Activated naive CD4-positive, alpha-beta T cell treated with anti-CD3 and anti-CD28 coated beads for 36 hours (primary cell): ENCODE results near the gene RAC3. TPM values are rescaled to one million over a fixed set of nuclear protein-coding genes. Genes with fewer than 3 reads are reported as not detected.

ENCODE experiments used
- CTCF ChIA-PET: fragments of 350-600 bp; sonication (Branson Sonifier 250); formaldehyde crosslinking; loops from one replicate; lab custom pipeline; 2021; ENCODE audit warnings: antibody characterized with exemption; lab: Charles Lee
- DNase-seq: peaks from one replicate; pipeline ENCODE4 v3.0.0-alpha.2; 2020
- H3K27ac Mint-ChIP-seq: one replicate; pipeline ENCODE4 v1.8.0; 2021; ENCODE audit warnings: mild to moderate bottlenecking, mixed read lengths
- H3K27me3 Mint-ChIP-seq: one replicate; pipeline ENCODE4 v1.8.0; 2021; ENCODE audit warnings: low read depth, mixed read lengths
- H3K36me3 Mint-ChIP-seq: one replicate; pipeline ENCODE4 v1.8.0; 2021; ENCODE audit warnings: low read depth, mixed read lengths
- H3K4me1 Mint-ChIP-seq: one replicate; pipeline ENCODE4 v1.8.0; 2021; ENCODE audit warnings: low read depth, mixed read lengths
- H3K4me3 Mint-ChIP-seq: one replicate; pipeline ENCODE4 v1.8.0; 2021; ENCODE audit warnings: mild to moderate bottlenecking, moderate library complexity, mixed read lengths
- H3K9me3 Mint-ChIP-seq: one replicate; pipeline ENCODE4 v1.8.0; 2021; ENCODE audit warnings: mixed read lengths
- intact Hi-C: fragments of 100-400 bp; cut with micrococcal nuclease; formaldehyde crosslinking; loops from one replicate; pipeline ENCODE4 v1.15.1; 2023
- total RNA-seq, 2 experiments: library from RNA; stranded (reverse); gene quantifications; one replicate each; pipeline ENCODE4 v1.2.3, GENCODE V29; 2021

The RAC3 gene
- total RNA-seq, 2 experiments from 2014 or later: 4.5 to 4.8 TPM

DNA sequence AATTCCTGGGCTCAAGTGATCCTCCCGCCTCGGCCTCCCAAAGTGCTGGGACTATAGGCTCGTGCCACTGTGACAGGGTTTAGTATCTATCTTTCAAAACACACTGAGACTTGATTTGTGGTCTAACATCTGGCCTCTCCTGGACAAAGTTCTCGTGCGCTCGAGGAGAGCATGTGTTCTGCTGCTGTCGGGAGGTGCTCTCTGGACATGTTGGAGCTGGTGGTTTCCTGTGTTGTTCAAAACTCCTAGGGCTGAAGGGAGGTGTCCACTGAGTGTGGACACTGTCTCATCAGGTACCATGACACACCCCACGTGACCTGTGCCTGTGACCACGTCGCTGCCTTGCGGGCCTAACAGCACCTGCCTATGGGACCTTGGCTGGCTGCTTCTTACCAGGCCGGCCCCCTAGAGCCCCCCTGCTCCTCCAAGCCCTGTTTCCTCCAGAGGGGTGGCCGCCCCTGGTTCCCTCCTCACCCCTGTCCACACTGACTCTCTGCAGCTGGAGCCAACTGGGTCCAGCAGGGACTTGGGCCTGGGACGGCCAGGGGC lies 14.5 kb downstream of the RAC3 start:
- Mint-ChIP-seq H3K27ac (no peak overlapping the region), H3K36me3 (peaks cover 3% of the 10 kb centered on the region), H3K9me3 (no peaks in the 10 kb centered on the region), H3K4me1 (peaks cover 10% of the 10 kb centered on the region), H3K4me3 (no peak overlapping the region), H3K27me3 (no peaks in the 10 kb centered on the region)
- DNase-seq: no peak
- CTCF ChIA-PET: no interaction called here
- intact Hi-C loops: no loop called here

DNA sequence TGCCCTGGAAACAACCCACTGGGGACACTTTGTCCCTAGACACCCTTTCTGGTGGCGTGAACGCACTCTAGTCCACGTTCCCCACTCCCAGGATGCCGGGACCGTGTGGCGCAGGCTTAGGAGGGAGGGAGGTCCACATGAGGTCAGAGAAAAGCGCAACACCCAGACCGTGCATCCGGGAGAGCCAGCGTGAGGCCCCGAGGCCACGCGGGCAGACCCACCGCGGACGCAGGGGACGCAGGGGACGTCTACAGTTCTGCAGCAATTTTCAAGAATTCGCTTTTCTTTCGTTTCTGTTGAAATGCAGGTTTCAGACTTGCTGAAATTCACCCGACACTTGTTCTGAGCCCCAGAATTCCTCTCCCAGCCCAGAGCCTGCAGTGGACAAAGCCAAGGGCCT lies 15.4 kb downstream of the RAC3 start:
- Mint-ChIP-seq H3K27ac (no peak overlapping the region), H3K4me3 (no peak overlapping the region), H3K36me3 (peaks cover 3% of the 10 kb centered on the region), H3K4me1 (peaks cover 10% of the 10 kb centered on the region), H3K9me3 (no peaks in the 10 kb centered on the region), H3K27me3 (no peaks in the 10 kb centered on the region)
- no peak for DNase-seq
- CTCF ChIA-PET: no interaction called here
- intact Hi-C loops: no loop called here

DNA sequence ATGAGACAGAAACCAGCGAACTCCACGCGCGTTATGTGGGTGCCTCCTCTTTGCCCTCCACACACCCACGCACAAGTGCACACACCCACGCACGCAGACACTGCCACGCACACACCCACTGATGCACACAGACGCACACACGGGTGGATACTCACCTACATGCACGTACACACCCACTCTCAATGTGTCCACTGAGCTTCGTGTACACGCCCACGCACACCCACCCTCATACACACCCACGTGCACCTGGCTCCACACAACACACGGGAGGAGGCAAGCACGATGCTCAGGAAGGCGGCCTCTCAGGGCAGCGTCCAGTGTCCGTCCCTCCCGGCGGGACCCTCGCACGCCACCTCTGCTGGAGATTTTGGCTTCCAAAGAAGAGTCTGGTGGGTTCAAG lies 15.9 kb downstream of the RAC3 start:
- no peaks in the 10 kb centered on the region for H3K27me3 Mint-ChIP-seq
- CTCF ChIA-PET: no interaction called here
- no peak overlapping the region for H3K4me3 Mint-ChIP-seq
- intact Hi-C loops: no loop called here
- H3K9me3 Mint-ChIP-seq: no peaks in the 10 kb centered on the region
- H3K4me1 Mint-ChIP-seq: peaks cover 10% of the 10 kb centered on the region
- no peak for DNase-seq
- no peak overlapping the region for H3K27ac Mint-ChIP-seq
- peaks cover 3% of the 10 kb centered on the region for H3K36me3 Mint-ChIP-seq

- H3K27me3 Mint-ChIP-seq: no peaks in the 10 kb centered on the region
- H3K36me3 Mint-ChIP-seq: peaks cover 3% of the 10 kb centered on the region
- CTCF ChIA-PET: no interaction called here
- intact Hi-C loops: no loop called here
- H3K9me3 Mint-ChIP-seq: no peaks in the 10 kb centered on the region
- H3K4me1 Mint-ChIP-seq: peaks cover 14% of the 10 kb centered on the region
- no peak overlapping the region for H3K27ac Mint-ChIP-seq
- H3K4me3 Mint-ChIP-seq: no peak overlapping the region
- DNase-seq: no peak
Measured at GRCh38 chr17:82047914-82048570, 16.6 kb downstream of the RAC3 start.

GRCh38 chr17:82048571-82048971 lies 17.1 kb downstream of the RAC3 start:
- peaks cover 19% of the 10 kb centered on the region for H3K4me1 Mint-ChIP-seq
- DNase-seq: no peak
- H3K9me3 Mint-ChIP-seq: no peaks in the 10 kb centered on the region
- H3K27me3 Mint-ChIP-seq: no peaks in the 10 kb centered on the region
- H3K4me3 Mint-ChIP-seq: no peak overlapping the region
- H3K36me3 Mint-ChIP-seq: peaks cover 3% of the 10 kb centered on the region
- intact Hi-C loops: no loop called here
- CTCF ChIA-PET: no interaction called here
- no peak overlapping the region for H3K27ac Mint-ChIP-seq

GRCh38 chr17:82049106-82049505 lies 17.6 kb downstream of the RAC3 start:
- Mint-ChIP-seq H3K27ac (no peak overlapping the region), H3K9me3 (no peaks in the 10 kb centered on the region), H3K27me3 (no peaks in the 10 kb centered on the region), H3K4me3 (peak overlapping the region; percentile 34), H3K4me1 (peaks cover 22% of the 10 kb centered on the region), H3K36me3 (peaks cover 3% of the 10 kb centered on the region)
- intact Hi-C loops: no loop called here
- no peak for DNase-seq
- CTCF ChIA-PET: no interaction called here

DNA sequence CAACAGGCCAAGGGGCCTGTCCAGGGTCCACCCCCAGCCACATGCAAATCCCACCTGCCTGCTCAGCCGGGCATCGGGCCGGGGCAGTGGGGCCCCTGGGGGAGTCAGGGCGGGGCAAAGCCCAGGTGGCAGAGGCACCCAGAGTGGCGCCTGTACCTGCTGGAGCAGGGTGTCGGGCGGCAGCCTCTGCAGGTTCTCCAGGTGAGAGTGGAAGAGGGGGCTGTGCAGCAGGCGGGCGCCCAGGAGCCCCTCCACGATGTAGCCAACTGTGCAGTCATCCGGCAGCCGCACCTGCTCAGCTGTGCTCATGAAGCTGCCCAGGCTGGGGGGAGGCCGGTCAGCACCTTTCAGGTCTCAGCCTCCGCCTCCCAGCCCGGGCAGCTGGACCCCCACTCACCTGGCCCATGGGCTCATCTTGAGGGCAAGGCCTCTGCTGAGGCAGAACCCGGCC lies 18.1 kb downstream of the RAC3 start:
- DNase-seq: no peak
- intact Hi-C loops: no loop called here
- H3K27ac Mint-ChIP-seq: no peak overlapping the region
- peaks cover 3% of the 10 kb centered on the region for H3K36me3 Mint-ChIP-seq
- peaks cover 22% of the 10 kb centered on the region for H3K4me1 Mint-ChIP-seq
- CTCF ChIA-PET: no interaction called here
- no peak overlapping the region for H3K4me3 Mint-ChIP-seq
- H3K9me3 Mint-ChIP-seq: no peaks in the 10 kb centered on the region
- no peaks in the 10 kb centered on the region for H3K27me3 Mint-ChIP-seq

GRCh38 chr17:82050152-82050760 lies 18.8 kb downstream of the RAC3 start:
- Mint-ChIP-seq H3K27me3 (no peaks in the 10 kb centered on the region), H3K9me3 (no peaks in the 10 kb centered on the region), H3K27ac (no peak overlapping the region), H3K4me1 (peaks cover 22% of the 10 kb centered on the region), H3K4me3 (peak overlapping the region; percentile 82), H3K36me3 (peaks cover 3% of the 10 kb centered on the region)
- no peak for DNase-seq
- intact Hi-C loops: no loop called here
- CTCF ChIA-PET: interaction anchor here (0.5 to 1.4 kb wide), 2 partner anchors 13 to 149 kb away, joined by 3 read pairs; partner anchors contain the start of gene DCXR

DNA sequence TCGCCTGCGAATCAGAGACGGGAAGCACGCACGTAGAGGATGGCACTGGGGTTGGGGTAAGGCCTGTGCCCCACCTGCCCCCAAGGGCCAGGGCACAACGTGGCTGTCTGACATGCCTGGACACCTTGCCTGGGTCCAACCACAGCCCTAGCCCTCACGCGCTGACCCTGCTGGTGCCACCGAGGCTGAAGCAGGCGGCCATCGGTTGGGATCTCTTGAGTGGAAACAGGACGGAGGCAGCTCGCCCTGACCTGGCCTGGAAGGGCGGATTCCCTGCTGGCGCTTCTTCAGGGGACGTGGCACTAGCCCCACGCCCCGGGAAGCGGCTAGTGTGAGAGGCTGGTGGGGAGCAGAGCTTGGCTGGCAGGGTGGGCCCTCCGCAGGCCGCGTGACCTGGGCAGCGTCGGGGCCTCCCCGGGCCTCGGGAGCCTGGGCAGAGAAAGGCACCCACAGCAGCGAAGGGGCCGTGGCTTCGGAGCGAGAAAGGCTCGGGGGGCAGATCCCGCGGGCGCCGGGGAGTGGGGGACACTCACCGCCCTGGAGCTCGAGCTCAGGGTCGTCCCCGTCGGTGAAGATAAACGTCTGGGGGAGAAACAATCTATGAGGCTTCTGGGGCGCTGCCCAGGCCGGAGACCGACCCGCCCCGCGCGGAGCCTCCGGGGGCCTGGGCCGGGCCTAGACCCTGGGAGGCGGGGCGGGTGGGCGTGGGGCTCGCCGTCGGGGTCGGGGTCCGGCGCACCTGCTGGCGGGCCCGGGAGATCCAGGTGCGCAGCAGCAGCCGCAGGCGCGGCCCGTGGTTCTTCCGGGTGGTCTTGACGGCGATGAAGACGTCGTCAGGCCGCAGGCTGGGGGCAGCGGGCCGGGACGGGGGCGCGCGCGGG lies 19.5 kb downstream of the RAC3 start:
- Mint-ChIP-seq H3K27ac (peak overlapping the region; percentile 56), H3K4me3 (peak overlapping the region; percentile 82), H3K36me3 (peaks cover 3% of the 10 kb centered on the region), H3K27me3 (no peaks in the 10 kb centered on the region), H3K4me1 (peaks cover 22% of the 10 kb centered on the region), H3K9me3 (no peaks in the 10 kb centered on the region)
- DNase-seq: no peak
- CTCF ChIA-PET: interaction anchor here (1.4 kb wide), 1 partner anchor 13 kb away, joined by 3 read pairs; the partner anchor contains the start of gene DCXR
- intact Hi-C loops: no loop called here

DNA sequence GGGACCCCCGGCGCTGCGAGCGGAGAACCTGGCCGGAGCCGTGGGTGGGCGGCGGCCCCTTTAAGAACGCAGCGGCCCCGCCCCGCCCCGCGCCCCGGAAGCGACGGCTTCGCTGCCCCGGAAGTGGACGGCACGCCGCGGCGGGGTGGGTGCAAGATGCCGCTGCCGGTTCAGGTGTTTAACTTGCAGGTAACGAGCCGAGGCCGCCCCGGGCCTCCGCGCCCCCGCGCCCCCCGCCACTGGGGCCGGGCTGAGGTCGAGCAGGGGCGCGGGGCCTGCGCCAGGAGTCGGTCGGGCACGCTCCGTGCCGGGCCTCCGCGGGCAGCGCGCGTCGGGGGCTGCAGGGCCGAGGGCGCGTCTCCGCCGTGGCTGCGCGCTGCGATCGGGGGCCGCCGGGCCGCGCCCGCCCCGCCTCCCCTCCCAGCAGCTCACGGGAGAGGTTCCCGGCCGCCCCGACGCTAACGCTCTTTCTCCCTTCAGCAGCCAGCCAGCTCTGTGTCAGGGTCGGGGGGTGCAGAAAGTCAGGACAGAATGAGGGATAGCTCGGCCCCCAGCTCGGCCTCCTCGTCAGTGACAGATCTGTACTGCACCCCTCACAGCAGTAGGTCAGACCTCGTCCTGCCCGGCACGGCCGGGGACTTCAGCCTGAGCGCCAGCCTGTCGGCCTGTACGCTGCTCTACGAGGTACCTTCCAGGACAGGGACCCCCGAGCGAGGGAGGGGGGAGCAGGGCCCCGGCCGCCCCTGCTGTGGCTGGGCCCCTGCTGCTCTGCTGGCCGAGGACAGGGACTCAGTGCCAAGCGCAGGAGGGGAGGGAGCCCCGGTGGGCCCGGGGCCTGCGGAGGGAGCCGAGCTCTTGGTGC lies 20.5 kb downstream of the RAC3 start, which contains the start of the genes GPS1 and RFNG:
GPS1 (plus strand) TSS at position 123 of the 862 bp plus-strand sequence; CDS start at position 157, 34 bp downstream.
RFNG (minus strand) TSS at position 36 of the 862 bp plus-strand sequence. CDS start 45 bp downstream, outside the sequence.
- Mint-ChIP-seq H3K9me3 (no peaks in the 10 kb centered on the region), H3K27ac (peak within 1 kb of the TSS; percentile 56), H3K27me3 (no peaks in the 10 kb centered on the region), H3K36me3 (no peaks in the 10 kb centered on the region), H3K4me1 (peaks cover 22% of the 10 kb centered on the region), H3K4me3 (peak within 1 kb of the TSS; percentile 84)
- peak; percentile 80 for DNase-seq
- intact Hi-C loops: no loop called here
- CTCF ChIA-PET: no interaction called here

- Mint-ChIP-seq H3K27ac (peak overlapping the region; percentile 41), H3K4me3 (peak overlapping the region; percentile 84), H3K27me3 (no peaks in the 10 kb centered on the region), H3K9me3 (no peaks in the 10 kb centered on the region), H3K36me3 (no peaks in the 10 kb centered on the region), H3K4me1 (peaks cover 22% of the 10 kb centered on the region)
- CTCF ChIA-PET: no interaction called here
- DNase-seq: no peak
- intact Hi-C loops: no loop called here
Measured at GRCh38 chr17:82052638-82053059, 21.2 kb downstream of the RAC3 start.
